IPS DF 4.7 (cell line): ENCODE measurements around the gene ANO1.

Experiments used
- DNase-seq: peaks from one replicate; pipeline ENCODE4 v3.0.0-alpha.2; 2013; ENCODE audit warnings: low spot score; ENCODE audit errors: extremely low read depth

ANO1 gene

GRCh38 chr11:70050243-70050642 is 27.9 kb upstream of the ANO1 start:
- no peak for DNase-seq

DNA sequence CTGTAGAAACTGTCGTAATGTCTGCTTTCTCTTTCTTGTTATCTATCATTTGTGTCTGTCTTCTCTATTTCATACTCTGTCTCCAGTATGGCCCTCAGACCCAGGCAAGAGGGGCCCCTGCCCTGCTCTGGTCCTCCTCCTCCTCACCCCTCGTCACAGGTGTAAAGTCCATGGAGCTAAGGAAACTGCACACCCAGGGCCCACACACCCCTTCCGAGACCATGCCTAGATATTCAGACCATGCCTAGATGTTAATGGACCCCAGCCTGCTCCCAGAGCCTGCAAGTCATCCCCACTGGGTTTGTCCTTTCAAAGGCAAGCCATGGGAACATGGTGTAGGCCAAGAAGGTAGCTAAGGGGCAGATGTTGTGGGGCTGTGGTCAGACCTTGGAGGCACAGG is 24.1 kb upstream of the ANO1 start:
- DNase-seq = no peak

DNA sequence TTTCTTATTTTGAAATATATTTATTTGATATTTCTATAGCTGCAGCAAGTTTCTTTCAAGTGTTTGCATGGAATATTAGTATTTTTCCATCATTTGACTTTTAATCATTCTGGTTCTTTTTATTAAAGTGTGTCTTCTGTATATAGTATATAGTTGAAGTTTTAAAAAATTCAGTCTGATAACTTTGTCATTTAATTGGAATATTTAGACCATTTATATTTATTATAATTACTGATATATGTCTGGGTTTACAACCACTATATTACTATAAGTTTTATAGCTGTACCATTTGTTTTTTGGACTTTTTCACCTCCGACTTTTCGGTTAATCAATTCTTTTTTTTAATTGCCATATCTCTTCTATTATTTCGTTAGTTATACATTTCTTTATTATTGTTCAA is 22.7 kb upstream of the ANO1 start:
- DNase-seq = no peak

DNA sequence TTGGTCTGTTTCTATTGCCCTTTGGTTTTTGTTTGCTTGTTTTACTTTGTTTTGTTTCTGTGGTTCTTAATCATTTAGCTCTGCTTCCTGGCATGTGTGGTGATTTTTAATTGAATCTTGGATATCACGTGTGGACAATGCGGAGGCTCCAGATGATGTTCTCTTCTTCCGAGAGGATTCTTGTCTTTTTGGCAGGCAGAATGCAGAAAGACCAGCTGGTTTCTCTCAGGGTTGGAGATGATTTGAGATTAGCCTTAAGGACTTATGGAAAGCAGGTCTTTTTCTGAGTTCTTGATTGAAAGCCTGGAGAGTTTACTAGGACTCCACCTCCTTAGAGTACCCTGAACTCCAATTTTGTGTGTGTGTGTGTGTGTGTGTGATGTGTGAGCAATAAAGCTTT is 21.0 kb upstream of the ANO1 start:
- no peak for DNase-seq

- DNase-seq = no peak
Measured at GRCh38 chr11:70059971-70060370, 18.1 kb upstream of the ANO1 start.

DNA sequence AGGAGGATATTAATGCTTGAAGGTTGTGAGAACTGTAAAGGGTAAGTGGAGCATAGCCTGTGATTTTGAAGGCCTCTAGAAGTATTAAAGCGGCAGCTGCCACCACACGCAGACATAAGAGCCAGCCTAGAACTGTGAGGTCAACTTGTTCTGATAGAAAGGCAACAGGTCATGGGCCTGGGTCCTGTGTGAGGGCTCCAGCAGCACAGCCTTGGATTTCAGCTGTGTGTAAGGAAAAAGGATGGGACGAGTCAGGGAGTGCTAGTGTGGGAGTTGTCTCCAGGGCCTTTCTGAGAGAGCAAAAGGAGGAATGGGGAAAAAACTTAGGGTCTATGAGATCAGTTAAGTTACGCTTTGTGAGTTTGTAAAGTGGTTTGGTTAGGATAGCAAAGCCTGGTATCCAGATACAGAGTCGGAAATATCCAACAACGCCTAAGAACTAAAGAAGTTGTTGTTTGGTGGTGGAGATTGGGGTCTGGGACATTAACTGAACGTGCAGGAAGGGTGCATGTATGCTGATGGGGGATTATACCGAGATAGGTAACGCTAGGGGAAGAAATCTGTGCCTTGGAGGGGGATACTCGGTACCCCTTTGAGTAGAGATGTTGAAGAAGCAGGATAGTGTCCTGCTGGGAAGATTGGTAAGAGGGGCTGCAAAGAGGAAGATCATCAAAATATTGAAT is 17.4 kb upstream of the ANO1 start:
- no peak for DNase-seq

DNA sequence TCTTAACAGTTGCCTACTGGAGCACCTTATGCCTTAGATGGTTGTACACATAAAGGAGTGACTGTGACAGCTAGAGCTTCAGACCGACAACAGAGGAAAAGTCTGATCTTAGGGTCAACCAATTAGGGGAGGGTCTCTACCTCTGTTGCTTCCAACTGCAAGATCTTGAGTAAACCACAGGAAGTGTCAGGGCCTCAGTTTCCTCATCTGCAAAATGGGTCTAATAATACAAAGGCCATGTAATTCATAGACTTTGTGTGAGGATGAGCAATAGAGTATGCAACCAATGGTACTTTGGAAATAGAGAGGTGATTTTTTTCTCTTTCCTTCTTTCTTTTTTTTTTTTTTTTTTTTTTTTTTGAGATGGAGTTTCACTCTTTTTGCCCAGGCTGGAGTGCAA is 16.4 kb upstream of the ANO1 start:
- DNase-seq = no peak

- DNase-seq = no peak
Measured at GRCh38 chr11:70063121-70063520, 15.0 kb upstream of the ANO1 start.

GRCh38 chr11:70063555-70063954 is 14.6 kb upstream of the ANO1 start:
- no peak for DNase-seq

DNA sequence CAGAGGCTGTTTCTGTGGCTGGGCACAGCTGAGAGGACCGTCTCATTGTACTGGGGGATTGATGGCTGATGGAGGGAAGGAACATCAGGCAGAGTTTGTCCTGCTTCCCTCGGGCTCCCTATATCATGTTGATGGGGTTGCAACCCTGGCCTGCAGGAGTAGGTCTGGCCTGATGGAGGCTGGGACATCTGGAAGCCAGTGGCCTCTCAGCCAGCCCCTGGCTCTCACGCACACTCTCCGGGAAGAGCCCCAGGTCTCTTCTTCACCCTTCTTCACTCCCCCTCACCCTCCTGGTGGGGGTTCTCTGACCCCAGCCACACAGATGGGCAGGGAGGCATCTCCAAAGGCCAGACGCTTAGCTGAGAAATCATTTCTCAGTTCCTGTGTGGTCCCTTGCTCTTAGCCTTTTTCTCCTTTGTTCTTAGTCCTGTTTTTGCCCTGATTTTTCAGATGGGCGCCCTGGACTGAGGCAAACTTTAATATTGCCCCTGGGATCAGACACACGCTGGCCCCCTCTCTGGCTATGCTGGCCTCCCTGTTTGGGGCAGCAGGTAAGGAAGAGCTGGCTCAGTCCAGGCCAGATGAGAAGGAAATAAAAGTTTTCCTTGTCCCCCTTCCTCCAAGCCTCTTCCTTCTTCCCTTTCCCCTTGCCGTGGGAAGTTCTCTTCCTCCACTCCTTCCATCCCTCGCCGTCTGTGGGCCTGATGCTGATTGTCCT is 13.9 kb upstream of the ANO1 start:
- DNase-seq = no peak

DNA sequence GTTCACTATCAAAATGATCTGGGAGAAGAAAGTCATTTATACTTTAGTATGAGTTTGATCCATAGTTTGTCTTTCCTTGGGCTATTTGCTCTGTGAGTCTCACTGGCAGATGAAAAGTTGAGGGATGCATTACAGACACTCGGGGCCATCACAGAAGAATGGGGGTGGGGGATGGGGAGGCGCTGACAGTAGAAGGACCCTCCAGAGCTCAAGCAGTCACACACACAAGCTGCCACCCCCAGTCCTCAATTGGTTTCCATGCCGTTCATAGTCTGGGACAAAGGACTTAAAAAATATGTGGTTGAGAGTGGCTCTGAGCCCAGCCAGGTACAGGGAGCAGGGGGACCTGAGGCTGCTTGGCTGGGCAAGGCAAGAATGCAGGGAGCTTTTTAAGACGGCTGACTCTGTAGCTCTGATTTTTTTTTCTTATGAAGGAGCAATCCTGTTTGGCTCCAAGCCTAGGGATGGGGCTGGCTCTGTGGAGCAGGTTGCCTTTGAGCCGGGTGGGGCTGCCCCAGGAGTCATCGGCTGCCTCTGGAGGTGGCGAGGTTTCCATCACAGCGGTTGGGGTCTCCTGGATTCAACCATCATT is 13.3 kb upstream of the ANO1 start:
- no peak for DNase-seq

- no peak for DNase-seq
Measured at GRCh38 chr11:70065318-70066135, 12.6 kb upstream of the ANO1 start.

DNA sequence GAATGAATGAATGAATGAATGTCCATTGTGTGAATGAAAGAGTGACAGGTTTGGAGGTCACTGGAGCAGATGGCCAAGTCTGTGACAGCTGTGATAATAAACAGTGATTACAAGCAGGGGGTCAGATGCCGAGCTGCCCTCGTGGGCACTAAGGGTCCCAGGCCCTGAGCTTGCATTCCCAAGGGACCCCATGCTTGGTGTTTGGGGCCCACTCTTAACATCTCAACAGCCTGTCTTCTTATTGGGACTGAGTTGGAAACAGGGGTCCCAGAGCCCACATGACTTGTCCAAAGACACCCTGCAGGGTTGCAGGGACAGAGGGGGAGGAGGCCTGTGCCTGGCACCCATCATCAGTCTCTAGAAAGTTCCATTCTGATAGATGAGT is 12.0 kb upstream of the ANO1 start:
- no peak for DNase-seq

- no peak for DNase-seq
Measured at GRCh38 chr11:70066628-70067027, 11.5 kb upstream of the ANO1 start.

- DNase-seq = no peak
Measured at GRCh38 chr11:70067036-70067435, 11.1 kb upstream of the ANO1 start.

GRCh38 chr11:70067591-70068341 is 10.4 kb upstream of the ANO1 start:
- no peak for DNase-seq

DNA sequence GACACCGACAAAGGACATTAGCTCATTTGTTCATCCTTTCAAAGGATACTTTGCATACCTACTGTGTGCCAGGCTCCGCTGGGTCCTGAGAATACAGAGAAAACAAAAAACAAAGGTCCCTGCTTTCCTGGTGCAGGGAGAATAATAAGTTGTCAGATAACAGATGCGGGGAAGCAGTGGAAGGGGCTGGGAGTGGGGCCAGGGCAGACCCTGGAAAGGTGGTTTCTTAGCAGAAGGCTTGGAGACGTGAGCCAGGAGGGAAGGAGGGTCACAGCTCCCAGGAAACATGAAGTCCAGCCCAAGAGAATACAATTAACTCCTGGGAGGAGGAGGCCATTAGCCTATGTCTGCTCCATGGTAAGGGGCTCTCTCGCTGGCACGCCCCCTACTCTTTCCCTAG is 9.8 kb upstream of the ANO1 start:
- no peak for DNase-seq

- DNase-seq = no peak
Measured at GRCh38 chr11:70068950-70069349, 9.2 kb upstream of the ANO1 start.

DNA sequence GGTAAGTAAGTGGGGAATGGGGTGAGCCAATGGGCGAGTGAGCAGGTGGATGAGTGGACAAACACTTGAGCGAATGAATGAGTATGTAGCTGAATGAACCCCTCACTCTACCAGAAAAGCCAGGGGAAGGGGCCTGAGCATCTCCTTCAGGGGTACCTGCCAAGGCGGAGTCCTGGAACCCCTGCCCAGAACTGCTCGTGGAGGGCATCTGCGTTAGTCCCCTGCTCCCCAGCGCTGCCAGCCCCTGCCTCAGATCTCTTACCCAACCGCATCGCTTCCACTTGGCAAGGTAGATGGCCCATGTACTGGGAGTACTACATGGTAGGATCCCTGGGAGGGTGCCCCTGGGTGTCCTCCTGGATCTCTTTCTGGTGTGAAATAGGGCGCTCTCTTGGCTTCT is 7.4 kb upstream of the ANO1 start:
- DNase-seq = no peak

DNA sequence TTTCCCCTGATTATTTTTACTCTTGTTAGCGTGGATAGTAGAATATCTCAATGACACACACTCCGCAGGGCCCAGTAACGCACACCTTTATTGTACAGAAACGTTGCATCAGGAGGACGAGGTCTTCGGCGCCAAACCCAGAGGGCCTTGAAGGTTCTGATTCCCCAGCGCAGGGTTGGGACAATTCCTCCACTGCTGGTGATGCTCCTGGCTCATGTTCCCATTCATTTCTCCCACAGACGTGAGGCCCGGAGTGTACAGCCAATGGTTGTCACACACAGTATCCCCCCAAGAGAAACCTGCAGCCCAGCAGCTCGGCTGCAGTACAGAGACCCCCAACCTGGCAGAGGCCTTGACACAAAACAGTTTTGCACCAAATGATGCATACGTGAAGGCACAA is 6.1 kb upstream of the ANO1 start:
- no peak for DNase-seq

- DNase-seq = no peak
Measured at GRCh38 chr11:70072461-70072860, 5.7 kb upstream of the ANO1 start.
